Measurements from ENCODE around the gene HOMER1. TPM values are rescaled to one million over a fixed set of nuclear protein-coding genes. Genes with fewer than 3 reads are reported as not detected.

Gene HOMER1
- total RNA-seq, 6 experiments from 2014 or later: 2.0 to 5.1 (median 2.9) TPM

- Mint-ChIP-seq H3K4me1 (ENCODE audit: low read depth) (peaks cover 6% of the 10 kb centered on the region; the same call in 1 of the 2 replicates), H3K27ac (no peak overlapping the region), H3K4me3 (no peak overlapping the region), H3K36me3 (ENCODE audit: low read depth) (no peaks in the 10 kb centered on the region), H3K9me3 (no peaks in the 10 kb centered on the region), H3K27me3 (ENCODE audit: insufficient read depth) (no peaks in the 10 kb centered on the region)
- DNase-seq: no peak
- TF ChIP-seq CTCF (IDR thresholded peaks at IDR 0.05): no peak
Observed at GRCh38 chr5:79417495-79417894, 96.4 kb downstream of the HOMER1 start.

GRCh38 chr5:79416499-79416898, 97.4 kb downstream of the HOMER1 start:
- no peak for DNase-seq
- H3K4me3 Mint-ChIP-seq: peak overlapping the region; percentile 56; the same call in 1 of the 2 replicates
- H3K36me3 Mint-ChIP-seq (ENCODE audit: low read depth): no peaks in the 10 kb centered on the region
- peaks cover 6% of the 10 kb centered on the region; the same call in 1 of the 2 replicates for H3K4me1 Mint-ChIP-seq (ENCODE audit: low read depth)
- TF ChIP-seq CTCF (IDR thresholded peaks at IDR 0.05): no peak
- H3K27ac Mint-ChIP-seq: no peak overlapping the region
- no peaks in the 10 kb centered on the region for H3K9me3 Mint-ChIP-seq
- no peaks in the 10 kb centered on the region for H3K27me3 Mint-ChIP-seq (ENCODE audit: insufficient read depth)

- H3K4me3 Mint-ChIP-seq: no peak overlapping the region
- no peak for TF ChIP-seq CTCF (IDR thresholded peaks at IDR 0.05)
- DNase-seq: no peak
- H3K27ac Mint-ChIP-seq: no peak overlapping the region
- peaks cover 21% of the 10 kb centered on the region for H3K36me3 Mint-ChIP-seq (ENCODE audit: low read depth)
- no peaks in the 10 kb centered on the region for H3K27me3 Mint-ChIP-seq (ENCODE audit: insufficient read depth)
- H3K9me3 Mint-ChIP-seq: peaks cover 21% of the 10 kb centered on the region
- H3K4me1 Mint-ChIP-seq (ENCODE audit: low read depth): no peaks in the 10 kb centered on the region; the same call in 1 of the 2 replicates
Observed at GRCh38 chr5:79413112-79413511, 100.8 kb downstream of the HOMER1 start.

- Mint-ChIP-seq H3K27me3 (ENCODE audit: insufficient read depth) (no peaks in the 10 kb centered on the region), H3K4me1 (ENCODE audit: low read depth) (no peaks in the 10 kb centered on the region), H3K36me3 (ENCODE audit: low read depth) (peaks cover 33% of the 10 kb centered on the region), H3K9me3 (peaks cover 31% of the 10 kb centered on the region), H3K4me3 (no peak overlapping the region), H3K27ac (no peak overlapping the region)
- no peak for DNase-seq
- TF ChIP-seq CTCF (IDR thresholded peaks at IDR 0.05): no peak
Observed at GRCh38 chr5:79408028-79408427, 105.9 kb downstream of the HOMER1 start.

GRCh38 chr5:79407591-79407990, 106.3 kb downstream of the HOMER1 start:
- H3K4me3 Mint-ChIP-seq: no peak overlapping the region
- H3K4me1 Mint-ChIP-seq (ENCODE audit: low read depth): no peaks in the 10 kb centered on the region
- no peak overlapping the region for H3K27ac Mint-ChIP-seq
- no peak for TF ChIP-seq CTCF (IDR thresholded peaks at IDR 0.05)
- H3K36me3 Mint-ChIP-seq (ENCODE audit: low read depth): peaks cover 33% of the 10 kb centered on the region
- DNase-seq: no peak
- no peaks in the 10 kb centered on the region for H3K27me3 Mint-ChIP-seq (ENCODE audit: insufficient read depth)
- peaks cover 31% of the 10 kb centered on the region for H3K9me3 Mint-ChIP-seq

- Mint-ChIP-seq H3K4me1 (ENCODE audit: low read depth) (no peaks in the 10 kb centered on the region), H3K27me3 (ENCODE audit: insufficient read depth) (peaks cover 1% of the 10 kb centered on the region; the same call in 1 of the 2 replicates), H3K9me3 (no peaks in the 10 kb centered on the region), H3K27ac (no peak overlapping the region), H3K4me3 (no peak overlapping the region), H3K36me3 (ENCODE audit: low read depth) (no peaks in the 10 kb centered on the region)
- TF ChIP-seq CTCF (IDR thresholded peaks at IDR 0.05): no peak
- DNase-seq: no peak
Observed at GRCh38 chr5:79401216-79401615, 112.7 kb downstream of the HOMER1 start.
